Measurements from ENCODE around the gene PPCS.

PPCS gene

DNA sequence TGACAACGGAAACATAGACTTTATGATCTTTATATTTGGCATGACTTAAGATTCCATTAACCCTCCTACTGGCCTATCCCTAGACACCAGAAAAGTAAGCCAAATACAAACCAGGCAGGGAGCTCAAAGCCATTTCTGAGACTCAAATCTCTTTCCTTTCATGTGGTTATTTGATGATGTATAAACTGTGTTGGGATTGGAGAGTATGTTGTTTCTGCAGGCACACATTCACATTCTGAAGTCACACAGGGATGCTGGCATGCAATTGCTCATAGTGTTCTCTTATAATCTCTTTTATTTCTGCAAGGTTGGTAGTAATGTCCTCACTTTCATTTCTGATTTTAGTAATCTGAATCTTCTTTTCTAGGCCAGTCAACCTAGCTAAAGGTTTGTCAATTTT is 6.3 kb upstream of the PPCS start:
- POLR2A ChIA-PET: no interaction called here
- CTCF ChIA-PET: interaction anchor here (0.6 kb wide), 1 partner anchor 267 kb away, joined by 8 read pairs; no protein-coding TSS in a partner anchor

More for the DNA sequence above, 6.3 kb upstream of the PPCS start:
- Histone ChIP-seq H3K4me3 (ENCODE audit: low read depth, low read length) (no peak overlapping the region), H3K9me3 (ENCODE audit: control insufficient read depth, insufficient read depth, low read depth, low read length) (no peaks in the 10 kb centered on the region), H3K27ac (ENCODE audit: extremely low read depth, low read depth, low read length) (no peak overlapping the region), H3K4me1 (ENCODE audit: control insufficient read depth, insufficient read depth, low read length) (no peaks in the 10 kb centered on the region), H3K36me3 (ENCODE audit: control insufficient read depth in 2 of 2, insufficient read depth in 1 of 2, low read length in 2 of 2) (no peaks in the 10 kb centered on the region)
- TF ChIP-seq ZNF169 (tag by site-specific recombination; IDR thresholded peaks at IDR 0.05) (no peak), ZNF530 (tag by site-specific recombination; IDR thresholded peaks at IDR 0.05; ENCODE audit: low read depth) (no peak), ZNF629 (tag by site-specific recombination; IDR thresholded peaks at IDR 0.05) (no peak), ZNF140 (tag by site-specific recombination; IDR thresholded peaks at IDR 0.05) (no peak), ZNF114 (tag by site-specific recombination; IDR thresholded peaks at IDR 0.05) (no peak), ZNF2 (tag by site-specific recombination; IDR thresholded peaks at IDR 0.05) (no peak), ZNF549 (tag by site-specific recombination; IDR thresholded peaks at IDR 0.05) (no peak), ZNF521 (tag by site-specific recombination; IDR thresholded peaks at IDR 0.05) (no peak), ZNF16 (tag by site-specific recombination; IDR thresholded peaks at IDR 0.05; ENCODE audit: low read depth) (no peak), ZNF23 (tag by site-specific recombination; IDR thresholded peaks at IDR 0.05; ENCODE audit: borderline replicate concordance) (no peak), ZNF747 (tag by site-specific recombination; IDR thresholded peaks at IDR 0.05) (no peak), ZNF48 (tag by site-specific recombination; IDR thresholded peaks at IDR 0.05) (no peak), ZNF548 (tag by site-specific recombination; IDR thresholded peaks at IDR 0.05) (no peak), IKZF3 (tag by site-specific recombination; IDR thresholded peaks at IDR 0.05) (no peak)
- TF ChIP-seq, protein P1, sequence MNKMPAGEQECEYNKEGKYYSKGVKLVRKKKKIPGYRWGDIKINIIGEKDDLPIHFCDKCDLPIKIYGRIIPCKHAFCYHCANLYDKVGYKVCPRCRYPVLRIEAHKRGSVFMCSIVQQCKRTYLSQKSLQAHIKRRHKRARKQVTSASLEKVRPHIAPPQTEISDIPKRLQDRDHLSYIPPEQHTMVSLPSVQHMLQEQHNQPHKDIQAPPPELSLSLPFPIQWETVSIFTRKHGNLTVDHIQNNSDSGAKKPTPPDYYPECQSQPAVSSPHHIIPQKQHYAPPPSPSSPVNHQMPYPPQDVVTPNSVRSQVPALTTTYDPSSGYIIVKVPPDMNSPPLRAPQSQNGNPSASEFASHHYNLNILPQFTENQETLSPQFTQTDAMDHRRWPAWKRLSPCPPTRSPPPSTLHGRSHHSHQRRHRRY (tag by site-specific recombination; IDR thresholded peaks at IDR 0.05): no peak
- TF ChIP-seq, protein P2, sequence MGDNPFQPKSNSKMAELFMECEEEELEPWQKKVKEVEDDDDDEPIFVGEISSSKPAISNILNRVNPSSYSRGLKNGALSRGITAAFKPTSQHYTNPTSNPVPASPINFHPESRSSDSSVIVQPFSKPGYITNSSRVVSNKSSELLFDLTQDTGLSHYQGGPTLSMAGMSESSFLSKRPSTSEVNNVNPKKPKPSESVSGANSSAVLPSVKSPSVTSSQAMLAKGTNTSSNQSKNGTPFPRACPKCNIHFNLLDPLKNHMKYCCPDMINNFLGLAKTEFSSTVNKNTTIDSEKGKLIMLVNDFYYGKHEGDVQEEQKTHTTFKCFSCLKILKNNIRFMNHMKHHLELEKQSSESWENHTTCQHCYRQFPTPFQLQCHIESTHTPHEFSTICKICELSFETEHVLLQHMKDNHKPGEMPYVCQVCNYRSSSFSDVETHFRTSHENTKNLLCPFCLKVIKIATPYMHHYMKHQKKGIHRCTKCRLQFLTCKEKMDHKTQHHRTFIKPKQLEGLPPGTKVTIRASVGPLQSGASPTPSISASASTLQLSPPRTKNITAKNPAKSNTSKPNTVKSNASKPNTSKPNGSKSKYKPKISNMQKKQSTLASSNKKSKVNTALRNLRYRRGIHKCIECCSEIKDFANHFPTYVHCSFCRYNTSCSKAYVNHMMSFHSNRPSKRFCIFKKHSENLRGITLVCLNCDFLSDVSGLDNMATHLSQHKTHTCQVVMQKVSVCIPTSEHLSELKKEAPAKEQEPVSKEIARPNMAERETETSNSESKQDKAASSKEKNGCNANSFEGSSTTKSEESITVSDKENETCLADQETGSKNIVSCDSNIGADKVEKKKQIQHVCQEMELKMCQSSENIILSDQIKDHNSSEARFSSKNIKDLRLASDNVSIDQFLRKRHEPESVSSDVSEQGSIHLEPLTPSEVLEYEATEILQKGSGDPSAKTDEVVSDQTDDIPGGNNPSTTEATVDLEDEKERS (tag by site-specific recombination; IDR thresholded peaks at IDR 0.05): no peak
- TF ChIP-seq, protein P3, sequence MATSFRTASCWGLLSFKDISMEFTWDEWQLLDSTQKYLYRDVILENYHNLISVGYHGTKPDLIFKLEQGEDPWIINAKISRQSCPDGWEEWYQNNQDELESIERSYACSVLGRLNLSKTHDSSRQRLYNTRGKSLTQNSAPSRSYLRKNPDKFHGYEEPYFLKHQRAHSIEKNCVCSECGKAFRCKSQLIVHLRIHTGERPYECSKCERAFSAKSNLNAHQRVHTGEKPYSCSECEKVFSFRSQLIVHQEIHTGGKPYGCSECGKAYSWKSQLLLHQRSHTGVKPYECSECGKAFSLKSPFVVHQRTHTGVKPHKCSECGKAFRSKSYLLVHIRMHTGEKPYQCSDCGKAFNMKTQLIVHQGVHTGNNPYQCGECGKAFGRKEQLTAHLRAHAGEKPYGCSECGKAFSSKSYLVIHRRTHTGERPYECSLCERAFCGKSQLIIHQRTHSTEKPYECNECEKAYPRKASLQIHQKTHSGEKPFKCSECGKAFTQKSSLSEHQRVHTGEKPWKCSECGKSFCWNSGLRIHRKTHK (tag by site-specific recombination; IDR thresholded peaks at IDR 0.05): no peak
- TF ChIP-seq, protein P4, sequence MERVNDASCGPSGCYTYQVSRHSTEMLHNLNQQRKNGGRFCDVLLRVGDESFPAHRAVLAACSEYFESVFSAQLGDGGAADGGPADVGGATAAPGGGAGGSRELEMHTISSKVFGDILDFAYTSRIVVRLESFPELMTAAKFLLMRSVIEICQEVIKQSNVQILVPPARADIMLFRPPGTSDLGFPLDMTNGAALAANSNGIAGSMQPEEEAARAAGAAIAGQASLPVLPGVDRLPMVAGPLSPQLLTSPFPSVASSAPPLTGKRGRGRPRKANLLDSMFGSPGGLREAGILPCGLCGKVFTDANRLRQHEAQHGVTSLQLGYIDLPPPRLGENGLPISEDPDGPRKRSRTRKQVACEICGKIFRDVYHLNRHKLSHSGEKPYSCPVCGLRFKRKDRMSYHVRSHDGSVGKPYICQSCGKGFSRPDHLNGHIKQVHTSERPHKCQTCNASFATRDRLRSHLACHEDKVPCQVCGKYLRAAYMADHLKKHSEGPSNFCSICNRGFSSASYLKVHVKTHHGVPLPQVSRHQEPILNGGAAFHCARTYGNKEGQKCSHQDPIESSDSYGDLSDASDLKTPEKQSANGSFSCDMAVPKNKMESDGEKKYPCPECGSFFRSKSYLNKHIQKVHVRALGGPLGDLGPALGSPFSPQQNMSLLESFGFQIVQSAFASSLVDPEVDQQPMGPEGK (tag by site-specific recombination; IDR thresholded peaks at IDR 0.05): no peak
- TF ChIP-seq, protein P5, sequence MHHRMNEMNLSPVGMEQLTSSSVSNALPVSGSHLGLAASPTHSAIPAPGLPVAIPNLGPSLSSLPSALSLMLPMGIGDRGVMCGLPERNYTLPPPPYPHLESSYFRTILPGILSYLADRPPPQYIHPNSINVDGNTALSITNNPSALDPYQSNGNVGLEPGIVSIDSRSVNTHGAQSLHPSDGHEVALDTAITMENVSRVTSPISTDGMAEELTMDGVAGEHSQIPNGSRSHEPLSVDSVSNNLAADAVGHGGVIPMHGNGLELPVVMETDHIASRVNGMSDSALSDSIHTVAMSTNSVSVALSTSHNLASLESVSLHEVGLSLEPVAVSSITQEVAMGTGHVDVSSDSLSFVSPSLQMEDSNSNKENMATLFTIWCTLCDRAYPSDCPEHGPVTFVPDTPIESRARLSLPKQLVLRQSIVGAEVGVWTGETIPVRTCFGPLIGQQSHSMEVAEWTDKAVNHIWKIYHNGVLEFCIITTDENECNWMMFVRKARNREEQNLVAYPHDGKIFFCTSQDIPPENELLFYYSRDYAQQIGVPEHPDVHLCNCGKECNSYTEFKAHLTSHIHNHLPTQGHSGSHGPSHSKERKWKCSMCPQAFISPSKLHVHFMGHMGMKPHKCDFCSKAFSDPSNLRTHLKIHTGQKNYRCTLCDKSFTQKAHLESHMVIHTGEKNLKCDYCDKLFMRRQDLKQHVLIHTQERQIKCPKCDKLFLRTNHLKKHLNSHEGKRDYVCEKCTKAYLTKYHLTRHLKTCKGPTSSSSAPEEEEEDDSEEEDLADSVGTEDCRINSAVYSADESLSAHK (tag by site-specific recombination; IDR thresholded peaks at IDR 0.05): no peak
- TF ChIP-seq, protein P6, sequence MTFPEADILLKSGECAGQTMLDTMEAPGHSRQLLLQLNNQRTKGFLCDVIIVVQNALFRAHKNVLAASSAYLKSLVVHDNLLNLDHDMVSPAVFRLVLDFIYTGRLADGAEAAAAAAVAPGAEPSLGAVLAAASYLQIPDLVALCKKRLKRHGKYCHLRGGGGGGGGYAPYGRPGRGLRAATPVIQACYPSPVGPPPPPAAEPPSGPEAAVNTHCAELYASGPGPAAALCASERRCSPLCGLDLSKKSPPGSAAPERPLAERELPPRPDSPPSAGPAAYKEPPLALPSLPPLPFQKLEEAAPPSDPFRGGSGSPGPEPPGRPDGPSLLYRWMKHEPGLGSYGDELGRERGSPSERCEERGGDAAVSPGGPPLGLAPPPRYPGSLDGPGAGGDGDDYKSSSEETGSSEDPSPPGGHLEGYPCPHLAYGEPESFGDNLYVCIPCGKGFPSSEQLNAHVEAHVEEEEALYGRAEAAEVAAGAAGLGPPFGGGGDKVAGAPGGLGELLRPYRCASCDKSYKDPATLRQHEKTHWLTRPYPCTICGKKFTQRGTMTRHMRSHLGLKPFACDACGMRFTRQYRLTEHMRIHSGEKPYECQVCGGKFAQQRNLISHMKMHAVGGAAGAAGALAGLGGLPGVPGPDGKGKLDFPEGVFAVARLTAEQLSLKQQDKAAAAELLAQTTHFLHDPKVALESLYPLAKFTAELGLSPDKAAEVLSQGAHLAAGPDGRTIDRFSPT (tag by site-specific recombination; IDR thresholded peaks at IDR 0.05): no peak

Data from HEK293 (cell line).